ENCODE results near the gene ARMC5.

Gene ARMC5

GRCh38 chr16:31513884-31514283, 54.6 kb downstream of the ARMC5 start:
- ATAC-seq = no peak
- TF ChIP-seq TOX (CRISPR knock-in tag; IDR thresholded peaks at IDR 0.05; ENCODE audit: borderline replicate concordance) (no peak), POU6F1 (CRISPR knock-in tag; IDR thresholded peaks at IDR 0.05; ENCODE audit: borderline replicate concordance, low read depth) (no peak), GLIS3 (CRISPR knock-in tag; IDR thresholded peaks at IDR 0.05) (no peak), CSDC2 (CRISPR knock-in tag; IDR thresholded peaks at IDR 0.05) (no peak), ZNF565 (CRISPR knock-in tag; conservative IDR thresholded peaks at IDR 0.05; ENCODE audit: low read depth) (no peak), ZFP30 (CRISPR knock-in tag; IDR thresholded peaks at IDR 0.05) (no peak), TSHZ2 (CRISPR knock-in tag; IDR thresholded peaks at IDR 0.05) (no peak)
